H1 (cell line): ENCODE results near the gene FAM98C.

Experiments
- CBX5 ChIP-seq: fragments of 300-800, 300-1000 bp; sonication (generic); IDR thresholded peaks from 2 replicates; pipeline ENCODE4 v1.7.1; 2016; ENCODE audit warnings: antibody characterized with exemption, low read length, low read depth
- CTCF ChIP-seq, 3 experiments: IDR thresholded peaks; 1 replicate in 2 of 3; 2 replicates in 1 of 3; pipeline versions ENCODE4 v1.5.1 to v1.6.1; 2011; ENCODE audit warnings: low read length in 3 of 3, mild to moderate bottlenecking in 3 of 3, inconsistent platforms in 2 of 3, low read depth in 1 of 3, moderate library complexity in 1 of 3; ENCODE audit not compliant: insufficient read depth in 1 of 3; ENCODE audit errors: control extremely low read depth in 1 of 3
- EP300 ChIP-seq, 2 experiments: IDR thresholded peaks; 1 replicate in 1 of 2; 2 replicates in 1 of 2; pipeline ENCODE4 v1.6.1; 2011 to 2012; ENCODE audit warnings: low read depth in 2 of 2, low read length in 2 of 2, mild to moderate bottlenecking in 2 of 2, borderline replicate concordance in 1 of 2, inconsistent platforms in 1 of 2, moderate library complexity in 1 of 2
- EZH2 ChIP-seq: fragments of 200-600 bp; sonication (generic); IDR thresholded peaks from 2 replicates; pipeline ENCODE4 v1.7.1; 2012; ENCODE audit warnings: low read depth, mild to moderate bottlenecking, moderate library complexity, low read length, inconsistent platforms; ENCODE audit not compliant: severe bottlenecking
- GABPA ChIP-seq: IDR thresholded peaks from 2 replicates; pipeline ENCODE4 v1.6.1; 2011; ENCODE audit warnings: mild to moderate bottlenecking, low read length, moderate library complexity, borderline replicate concordance; ENCODE audit not compliant: insufficient read depth
- JUND ChIP-seq: IDR thresholded peaks from 2 replicates; pipeline ENCODE4 v1.6.1; 2011; ENCODE audit warnings: mild to moderate bottlenecking, improper control_type of control experiment, low read length
- POLR2A ChIP-seq, 2 experiments: IDR thresholded peaks; 1 replicate in 1 of 2; 2 replicates in 1 of 2; pipeline ENCODE4 v1.6.1; 2011; ENCODE audit warnings: low read depth in 2 of 2, low read length in 2 of 2, mild to moderate bottlenecking in 2 of 2; ENCODE audit errors: control extremely low read depth in 1 of 2
- POLR2AphosphoS5 ChIP-seq: IDR thresholded peaks from 2 replicates; pipeline ENCODE4 v1.6.1; 2011; ENCODE audit warnings: low read depth, low read length
- RNF2 ChIP-seq: fragments of 200-900, 300-1000 bp; sonication (generic); IDR thresholded peaks from 2 replicates; pipeline ENCODE4 v1.7.1; 2016; ENCODE audit warnings: borderline replicate concordance, low read depth, mild to moderate bottlenecking, antibody characterized with exemption, low read length; ENCODE audit not compliant: poor library complexity, severe bottlenecking; ENCODE audit errors: missing control alignments
- RXRA ChIP-seq: IDR thresholded peaks from 2 replicates; pipeline ENCODE4 v1.6.1; 2011; ENCODE audit warnings: low read depth, mild to moderate bottlenecking, low read length, moderate library complexity; ENCODE audit not compliant: insufficient read depth
- SAP30 ChIP-seq: fragments of 300-600 bp; sonication (generic); IDR thresholded peaks from 2 replicates; pipeline ENCODE4 v1.7.1; 2012; ENCODE audit warnings: low read length, moderate library complexity, mild to moderate bottlenecking, inconsistent platforms; ENCODE audit not compliant: insufficient read depth, insufficient replicate concordance
- SP1 ChIP-seq: IDR thresholded peaks from 2 replicates; pipeline ENCODE4 v1.6.1; 2011; ENCODE audit warnings: low read depth, low read length
- TF ChIP-seq, protein P1 (sequence below): IDR thresholded peaks from 2 replicates; pipeline ENCODE4 v1.6.1; 2011; ENCODE audit warnings: low read depth, mild to moderate bottlenecking, low read length; ENCODE audit not compliant: insufficient read depth
- TF ChIP-seq, protein P2 (sequence below): IDR thresholded peaks from 2 replicates; pipeline ENCODE4 v1.6.1; 2012; ENCODE audit warnings: inconsistent platforms

- TF ChIP-seq CBX5, result no peak
- TF ChIP-seq, protein P1, sequence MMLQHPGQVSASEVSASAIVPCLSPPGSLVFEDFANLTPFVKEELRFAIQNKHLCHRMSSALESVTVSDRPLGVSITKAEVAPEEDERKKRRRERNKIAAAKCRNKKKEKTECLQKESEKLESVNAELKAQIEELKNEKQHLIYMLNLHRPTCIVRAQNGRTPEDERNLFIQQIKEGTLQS, result no peak
- TF ChIP-seq GABPA, result no peak
- no peak for TF ChIP-seq CTCF (IDR thresholded peaks at IDR 0.05; ENCODE audit: control extremely low read depth in 1 of 3, insufficient read depth in 1 of 3, low read depth in 1 of 3, low read length in 3 of 3)
- TF ChIP-seq POLR2A (IDR thresholded peaks at IDR 0.05; ENCODE audit: control extremely low read depth in 1 of 2, low read depth in 2 of 2, low read length in 2 of 2), result no peak
- TF ChIP-seq EP300 (IDR thresholded peaks at IDR 0.05; ENCODE audit: borderline replicate concordance in 1 of 2, low read depth in 2 of 2, low read length in 2 of 2), result no peak
- TF ChIP-seq SAP30, result no peak
- no peak for TF ChIP-seq EZH2
- no peak for TF ChIP-seq POLR2AphosphoS5
- no peak for TF ChIP-seq RXRA
- TF ChIP-seq, protein P2, sequence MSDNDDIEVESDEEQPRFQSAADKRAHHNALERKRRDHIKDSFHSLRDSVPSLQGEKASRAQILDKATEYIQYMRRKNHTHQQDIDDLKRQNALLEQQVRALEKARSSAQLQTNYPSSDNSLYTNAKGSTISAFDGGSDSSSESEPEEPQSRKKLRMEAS, result no peak
- TF ChIP-seq SP1, result no peak
- no peak for TF ChIP-seq JUND
- TF ChIP-seq RNF2, result no peak
Measured at GRCh38 chr19:38457690-38458405, 55.0 kb downstream of the FAM98C start.
